Tibial nerve (tissue), 4 donors: ENCODE measurements around the gene KMT2E.

ENCODE experiments used
- EP300 ChIP-seq, 2 donors: sonication (generic); formaldehyde crosslinking; IDR thresholded peaks; one replicate each; pipeline ENCODE4 v1.6.1; 2017; ENCODE audit warnings: antibody characterized with exemption in 2 of 2, mild to moderate bottlenecking in 1 of 2
- POLR2A ChIP-seq, 2 donors: fragments of 450-650 bp; IDR thresholded peaks; one replicate each; pipeline ENCODE4 v1.6.1; 2017; ENCODE audit warnings: antibody characterized with exemption in 2 of 2, mild to moderate bottlenecking in 2 of 2, moderate library complexity in 2 of 2
- TF ChIP-seq, protein P1 (sequence below), 5 experiments: fragments of 200-600 bp in 3 of 5; fragments of 450-650 bp in 2 of 5; sonication (generic) in 3 of 5; IDR thresholded peaks; one replicate each; pipeline ENCODE4 v1.5.1; 2016 to 2019; ENCODE audit warnings: antibody characterized with exemption in 5 of 5, mild to moderate bottlenecking in 3 of 5, moderate library complexity in 2 of 5

DNA sequence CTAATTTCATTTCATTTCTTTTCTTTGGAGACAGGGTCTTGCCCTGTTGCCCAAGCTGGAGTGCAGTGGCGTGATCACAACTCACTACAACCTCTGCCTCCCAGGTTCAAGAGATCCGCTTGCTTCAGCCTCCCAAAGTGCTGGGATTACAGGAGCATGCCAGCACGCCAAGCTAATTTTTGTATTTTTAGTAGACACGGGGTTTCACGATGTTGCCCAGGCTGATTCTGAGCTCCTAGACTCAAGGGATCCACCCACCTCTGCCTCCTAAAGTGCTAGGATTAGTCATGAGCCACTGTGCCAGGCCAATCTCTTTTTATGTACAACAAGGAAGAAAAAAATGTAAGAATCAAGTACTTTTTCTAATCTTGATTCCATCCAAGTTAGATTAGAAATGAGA lies 10.7 kb upstream of the KMT2E start:
- peak in 1 of 2 donors; percentile 33 for TF ChIP-seq EP300 (IDR thresholded peaks at IDR 0.05)
- TF ChIP-seq, protein P1, sequence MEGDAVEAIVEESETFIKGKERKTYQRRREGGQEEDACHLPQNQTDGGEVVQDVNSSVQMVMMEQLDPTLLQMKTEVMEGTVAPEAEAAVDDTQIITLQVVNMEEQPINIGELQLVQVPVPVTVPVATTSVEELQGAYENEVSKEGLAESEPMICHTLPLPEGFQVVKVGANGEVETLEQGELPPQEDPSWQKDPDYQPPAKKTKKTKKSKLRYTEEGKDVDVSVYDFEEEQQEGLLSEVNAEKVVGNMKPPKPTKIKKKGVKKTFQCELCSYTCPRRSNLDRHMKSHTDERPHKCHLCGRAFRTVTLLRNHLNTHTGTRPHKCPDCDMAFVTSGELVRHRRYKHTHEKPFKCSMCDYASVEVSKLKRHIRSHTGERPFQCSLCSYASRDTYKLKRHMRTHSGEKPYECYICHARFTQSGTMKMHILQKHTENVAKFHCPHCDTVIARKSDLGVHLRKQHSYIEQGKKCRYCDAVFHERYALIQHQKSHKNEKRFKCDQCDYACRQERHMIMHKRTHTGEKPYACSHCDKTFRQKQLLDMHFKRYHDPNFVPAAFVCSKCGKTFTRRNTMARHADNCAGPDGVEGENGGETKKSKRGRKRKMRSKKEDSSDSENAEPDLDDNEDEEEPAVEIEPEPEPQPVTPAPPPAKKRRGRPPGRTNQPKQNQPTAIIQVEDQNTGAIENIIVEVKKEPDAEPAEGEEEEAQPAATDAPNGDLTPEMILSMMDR (IDR thresholded peaks at IDR 0.05): no peak
- no peak for TF ChIP-seq POLR2A (IDR thresholded peaks at IDR 0.05)
